Measurements from ENCODE around the gene EPB41L4B.
"Not testable (repeated sequence)": the region's sequence is repeated elsewhere in the genome, so short reads cannot be mapped to it uniquely, and the experiment has no call there.

The EPB41L4B gene

GRCh38 chr9:109351032-109351431 is 30.2 kb upstream of the EPB41L4B start:
- no peak for DNase-seq
- H3K4me3 ChIP-seq (ENCODE audit: low read depth, low read length) = no peak overlapping the region
- H3K27me3 ChIP-seq = no peaks in the 10 kb centered on the region
- H3K9me3 ChIP-seq = no peaks in the 10 kb centered on the region; the same call in 1 of the 2 replicates
- no peaks in the 10 kb centered on the region for H3K36me3 ChIP-seq
- TF ChIP-seq CTCF (IDR thresholded peaks at IDR 0.05; ENCODE audit: low read depth, low read length) = no peak
- H3K4me1 ChIP-seq = no peaks in the 10 kb centered on the region

GRCh38 chr9:109349421-109349846 is 28.6 kb upstream of the EPB41L4B start:
- Histone ChIP-seq H3K4me3 (ENCODE audit: low read depth, low read length) (no peak overlapping the region), H3K4me1 (no peaks in the 10 kb centered on the region), H3K9me3 (no peaks in the 10 kb centered on the region), H3K36me3 (no peaks in the 10 kb centered on the region), H3K27me3 (no peaks in the 10 kb centered on the region)
- no peak for TF ChIP-seq CTCF (IDR thresholded peaks at IDR 0.05; ENCODE audit: low read depth, low read length)
- no peak for DNase-seq

GRCh38 chr9:109346904-109347303 is 26.0 kb upstream of the EPB41L4B start:
- Histone ChIP-seq H3K4me3 (ENCODE audit: low read depth, low read length) (no peak overlapping the region), H3K4me1 (no peaks in the 10 kb centered on the region), H3K27me3 (no peaks in the 10 kb centered on the region), H3K36me3 (no peaks in the 10 kb centered on the region), H3K9me3 (no peaks in the 10 kb centered on the region)
- DNase-seq = no peak
- TF ChIP-seq CTCF (IDR thresholded peaks at IDR 0.05; ENCODE audit: low read depth, low read length) = no peak

GRCh38 chr9:109344866-109345265 is 24.0 kb upstream of the EPB41L4B start:
- H3K36me3 ChIP-seq = no peaks in the 10 kb centered on the region
- no peaks in the 10 kb centered on the region for H3K27me3 ChIP-seq
- no peaks in the 10 kb centered on the region for H3K4me1 ChIP-seq
- TF ChIP-seq CTCF (IDR thresholded peaks at IDR 0.05; ENCODE audit: low read depth, low read length) = no peak
- no peak for DNase-seq
- H3K4me3 ChIP-seq (ENCODE audit: low read depth, low read length) = no peak overlapping the region
- H3K9me3 ChIP-seq = no peaks in the 10 kb centered on the region

GRCh38 chr9:109342878-109343277 is 22.0 kb upstream of the EPB41L4B start:
- Histone ChIP-seq H3K4me1 (no peaks in the 10 kb centered on the region), H3K36me3 (no peaks in the 10 kb centered on the region), H3K4me3 (ENCODE audit: low read depth, low read length) (no peak overlapping the region), H3K27me3 (no peaks in the 10 kb centered on the region), H3K9me3 (no peaks in the 10 kb centered on the region)
- no peak for TF ChIP-seq CTCF (IDR thresholded peaks at IDR 0.05; ENCODE audit: low read depth, low read length)
- DNase-seq = no peak

GRCh38 chr9:109341561-109341960 is 20.7 kb upstream of the EPB41L4B start:
- no peaks in the 10 kb centered on the region for H3K9me3 ChIP-seq

GRCh38 chr9:109340979-109341378 is 20.1 kb upstream of the EPB41L4B start:
- not testable (repeated sequence) for H3K27me3 ChIP-seq; H3K4me1 ChIP-seq; H3K4me3 ChIP-seq (ENCODE audit: low read depth, low read length); H3K9me3 ChIP-seq; DNase-seq; H3K36me3 ChIP-seq

More at GRCh38 chr9:109341561-109341960, 20.7 kb upstream of the EPB41L4B start:
- Histone ChIP-seq H3K27me3 (no peaks in the 10 kb centered on the region), H3K4me3 (ENCODE audit: low read depth, low read length) (no peak overlapping the region), H3K36me3 (no peaks in the 10 kb centered on the region), H3K4me1 (no peaks in the 10 kb centered on the region)
- TF ChIP-seq CTCF (IDR thresholded peaks at IDR 0.05; ENCODE audit: low read depth, low read length) = no peak
- DNase-seq = no peak
